Calu3 (cell line): ENCODE measurements around the gene IL20RB. TPM values are rescaled to one million over a fixed set of nuclear protein-coding genes. Genes with fewer than 3 reads are reported as not detected.

ENCODE experiments used
- BruUV-seq: library from RNA; stranded (reverse); fragments of 400-500 nt; replicated peaks from 2 replicates; lab custom pipeline; 2021; lab: Mats Ljungman, UMichigan
- CTCF ChIA-PET: fragments of 300-600 bp; sonication (Branson Sonifier 250); formaldehyde crosslinking; loops from one replicate; lab custom pipeline; 2022; ENCODE audit warnings: antibody characterized with exemption; lab: Charles Lee
- DNase-seq: peaks from one replicate; pipeline ENCODE4 v3.0.0; 2022
- H3K27ac Mint-ChIP-seq: one replicate; pipeline ENCODE4 v1.8.0; 2022; ENCODE audit warnings: mixed read lengths; ENCODE audit not compliant: unreplicated experiment
- H3K27me3 Mint-ChIP-seq: one replicate; pipeline ENCODE4 v1.8.0; 2022; ENCODE audit warnings: mixed read lengths; ENCODE audit not compliant: unreplicated experiment
- H3K36me3 Mint-ChIP-seq: one replicate; pipeline ENCODE4 v1.8.0; 2022; ENCODE audit warnings: mild to moderate bottlenecking, moderate library complexity, mixed read lengths; ENCODE audit not compliant: insufficient read depth, unreplicated experiment
- H3K4me1 Mint-ChIP-seq: one replicate; pipeline ENCODE4 v1.8.0; 2022; ENCODE audit warnings: mild to moderate bottlenecking, low read depth, mixed read lengths; ENCODE audit not compliant: unreplicated experiment
- H3K4me3 Mint-ChIP-seq: one replicate; pipeline ENCODE4 v1.8.0; 2022; ENCODE audit warnings: mild to moderate bottlenecking, low read depth, moderate library complexity, mixed read lengths; ENCODE audit not compliant: unreplicated experiment
- H3K9me3 Mint-ChIP-seq: one replicate; pipeline ENCODE4 v1.8.0; 2022; ENCODE audit warnings: low read depth, mixed read lengths; ENCODE audit not compliant: unreplicated experiment
- CTCF ChIP-seq: fragments of 200-600 bp; IDR thresholded peaks from one replicate; pipeline ENCODE4 v1.8.0; 2022; ENCODE audit warnings: antibody characterized with exemption; ENCODE audit not compliant: unreplicated experiment
- intact Hi-C: fragments of 100-400 bp; cut with micrococcal nuclease; formaldehyde crosslinking; loops from one replicate; pipeline ENCODE4 v1.10.0; 2022; ENCODE audit not compliant: unreplicated experiment
- total RNA-seq: library from RNA; stranded (reverse); gene quantifications from 2 replicates; pipeline ENCODE4 v1.2.3, GENCODE V29; 2022

The IL20RB gene
- total RNA-seq, 1 experiment from 2014 or later: 12.0 TPM

- no peaks in the 10 kb centered on the region for H3K27me3 Mint-ChIP-seq
- intact Hi-C loops: no loop called here
- CTCF ChIA-PET: interaction anchor here (0.6 kb wide), 1 partner anchor 8 kb away, joined by 3 read pairs; no protein-coding TSS in a partner anchor
- no peak for DNase-seq
- H3K4me3 Mint-ChIP-seq: no peak overlapping the region
- no peaks in the 10 kb centered on the region for H3K4me1 Mint-ChIP-seq
- BruUV-seq: no TSS peak
- H3K9me3 Mint-ChIP-seq: no peaks in the 10 kb centered on the region
- TF ChIP-seq CTCF: no peak
- no peak overlapping the region for H3K27ac Mint-ChIP-seq
- no peaks in the 10 kb centered on the region for H3K36me3 Mint-ChIP-seq
These were observed 94.5 kb downstream of the IL20RB start for GRCh38 chr3:137052298-137052697.

Other genes with a start within 250 kb of the IL20RB start
- 33.3 and 39.3 TPM in 2 replicates for gene STAG1, start 205.6 kb upstream of the IL20RB start, total RNA-seq
- 31.0 and 31.4 TPM in 2 replicates for gene SLC35G2, start 138.9 kb upstream of the IL20RB start, total RNA-seq
- gene NCK1, start 95.8 kb upstream of the IL20RB start, total RNA-seq: 108 and 127 TPM in 2 replicates